Caki2 (cell line): ENCODE data around the gene SLC36A2. TPM values are rescaled to one million over a fixed set of nuclear protein-coding genes. Genes with fewer than 3 reads are reported as not detected.
A peak's percentile ranks its signal among the peaks of the same experiment; 100 is the strongest.

ENCODE experiments used
- DNase-seq: peaks from one replicate; pipeline ENCODE4 v3.0.0-alpha.2; 2015; ENCODE audit warnings: low read depth
- in situ Hi-C: cut with HindIII; loops from 2 replicates; pipeline ENCODE4 v1.10.0; 2016; ENCODE audit warnings: low sequenced_read_pairs, low pct_unique_long_range_greater_than_20kb, mixed read lengths
- total RNA-seq: library from RNA; depleted of rRNA; stranded (reverse); fragments of >200 nt; shearing (Covaris generic); gene quantifications from 2 replicates; pipeline ENCODE4 v1.2.3, GENCODE V29; 2014; ENCODE audit warnings: low replicate concordance

The SLC36A2 gene
- total RNA-seq, 1 experiment from 2014 or later = not detected

DNA sequence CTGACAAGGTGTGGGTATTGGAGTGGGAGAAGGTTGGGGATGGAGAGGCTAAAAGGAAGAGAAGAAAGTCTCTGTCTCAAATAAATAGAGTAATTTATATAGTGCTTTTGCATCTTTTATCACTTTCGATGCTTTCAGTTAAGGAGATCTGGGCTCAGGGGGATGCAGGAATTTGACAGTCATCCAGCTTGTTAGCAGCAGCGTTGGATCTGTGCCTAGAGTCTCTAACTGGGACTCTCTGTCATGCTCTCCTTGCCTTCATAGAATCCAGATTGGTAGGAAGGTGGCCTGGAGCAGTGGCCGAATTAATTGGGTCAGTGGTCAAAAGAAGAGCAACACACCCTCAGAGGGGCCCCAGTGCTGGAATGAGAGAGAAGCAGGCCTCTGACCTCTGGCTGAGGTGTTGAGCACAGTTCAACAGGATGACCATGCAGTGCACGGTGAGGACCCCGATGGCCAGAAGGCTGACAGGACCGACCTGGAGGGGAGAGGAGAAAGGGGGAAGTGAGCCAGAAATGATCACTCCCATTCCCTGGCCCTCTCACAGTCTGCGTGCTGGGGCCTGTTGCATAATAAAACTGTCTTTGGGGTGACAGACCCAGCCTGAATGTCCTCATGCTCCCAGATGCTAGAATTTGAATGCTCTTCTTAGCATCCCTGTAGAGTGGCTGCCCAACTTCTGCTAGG, 51.4 kb downstream of the SLC36A2 start:
- in situ Hi-C loops = no loop called here
- no peak for DNase-seq

DNA sequence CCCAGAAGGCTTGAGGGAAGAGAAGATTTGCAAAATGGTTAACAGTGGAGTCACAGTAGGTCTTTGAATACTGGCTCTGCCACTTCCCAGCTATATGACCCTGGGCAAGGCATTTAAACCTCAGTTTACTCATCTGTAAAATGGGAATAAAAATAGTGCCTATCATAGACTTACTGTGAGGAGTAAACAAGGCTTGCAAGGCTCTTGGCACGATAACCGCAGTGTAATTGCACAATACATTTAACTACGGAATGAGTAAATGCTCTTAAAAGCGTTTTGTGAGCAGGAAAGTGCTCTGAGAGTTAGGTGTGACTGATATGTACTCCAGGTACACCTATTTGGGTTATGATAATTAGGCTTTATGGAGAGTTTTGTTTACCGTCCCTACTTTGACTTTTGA, 52.2 kb downstream of the SLC36A2 start:
- DNase-seq = no peak
- in situ Hi-C loops = no loop called here

DNA sequence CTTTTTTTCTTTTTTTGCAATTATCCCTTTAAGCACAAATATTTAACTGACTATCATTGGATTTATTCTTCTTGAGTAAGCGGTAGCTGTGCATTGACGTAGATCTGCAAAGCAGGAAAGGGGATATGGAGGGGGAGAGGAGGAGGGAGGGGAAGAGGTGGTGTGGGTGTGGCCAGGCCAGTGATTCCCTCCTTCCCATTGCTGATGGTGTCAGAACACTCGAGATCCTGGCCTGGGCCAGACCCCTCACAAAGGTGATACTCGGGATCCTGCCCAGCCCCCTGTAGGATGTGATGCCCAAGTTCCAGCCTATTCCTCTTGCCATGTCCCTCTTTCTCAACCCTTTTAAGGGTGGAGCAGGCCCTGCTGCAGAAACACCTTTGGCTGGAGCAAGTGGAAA, 53.7 kb downstream of the SLC36A2 start:
- no peak for DNase-seq
- in situ Hi-C loops = no loop called here

DNA sequence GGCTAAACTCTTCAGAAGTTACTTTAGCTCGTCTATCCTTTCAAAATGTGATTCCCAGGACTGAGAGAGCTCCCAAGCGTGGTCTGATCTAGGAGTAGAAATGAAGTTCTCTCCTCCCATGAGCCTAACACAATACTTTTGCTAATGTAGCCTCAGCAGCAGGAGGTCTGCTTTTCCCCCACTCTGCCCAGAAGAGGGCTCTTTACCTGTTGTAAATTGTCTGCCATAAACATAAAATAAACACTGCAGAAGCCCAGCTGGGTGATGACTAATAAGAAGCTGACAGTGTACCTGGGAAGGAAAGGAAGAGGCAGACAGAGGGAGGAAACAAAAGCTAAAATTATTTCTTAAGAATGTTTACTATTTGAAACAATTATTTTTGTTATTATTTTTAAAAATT, 59.2 kb downstream of the SLC36A2 start:
- in situ Hi-C loops = no loop called here
- DNase-seq = peak; percentile 22

DNA sequence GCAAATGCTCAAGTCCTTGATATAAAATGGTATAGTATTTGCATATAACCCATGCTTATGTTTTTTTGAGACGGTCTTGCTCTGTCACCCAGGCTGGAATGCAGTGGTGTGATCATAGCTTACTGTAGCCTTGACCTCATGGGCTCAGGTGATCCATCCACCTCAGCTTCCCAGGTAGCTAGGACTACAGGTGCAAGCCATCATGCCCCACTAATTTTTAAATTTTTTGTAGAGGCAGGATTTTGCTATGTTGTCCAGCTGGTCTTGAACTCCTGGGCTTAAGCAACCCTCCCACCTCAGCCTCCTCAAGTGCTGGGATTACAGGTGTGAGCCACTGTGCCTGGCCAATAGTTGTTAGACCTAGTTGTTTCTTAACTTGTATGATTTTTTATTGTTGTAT, 61.1 kb downstream of the SLC36A2 start:
- no peak for DNase-seq

DNA sequence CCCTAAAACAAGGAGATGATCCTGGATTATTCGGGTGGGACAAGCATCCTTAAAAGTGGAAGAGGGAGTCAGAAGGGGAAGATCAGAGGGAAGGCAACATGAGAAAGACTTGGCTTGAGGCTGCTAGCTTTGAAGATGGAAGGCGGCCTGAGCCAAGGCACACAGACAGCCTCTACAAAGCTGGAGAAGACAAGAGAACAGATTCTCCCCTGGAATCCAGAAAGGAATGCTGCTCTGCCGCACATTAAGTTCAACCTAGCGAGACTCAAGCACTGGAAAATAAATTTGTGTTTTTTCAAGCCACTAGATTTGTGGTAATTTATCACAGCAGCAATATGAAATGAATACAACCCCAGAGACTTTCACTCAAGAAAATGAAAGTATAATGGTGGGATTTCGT, 61.7 kb downstream of the SLC36A2 start:
- in situ Hi-C loops = no loop called here
- no peak for DNase-seq

More for the DNA sequence above, 61.1 kb downstream of the SLC36A2 start:
- in situ Hi-C loops = no loop called here

DNA sequence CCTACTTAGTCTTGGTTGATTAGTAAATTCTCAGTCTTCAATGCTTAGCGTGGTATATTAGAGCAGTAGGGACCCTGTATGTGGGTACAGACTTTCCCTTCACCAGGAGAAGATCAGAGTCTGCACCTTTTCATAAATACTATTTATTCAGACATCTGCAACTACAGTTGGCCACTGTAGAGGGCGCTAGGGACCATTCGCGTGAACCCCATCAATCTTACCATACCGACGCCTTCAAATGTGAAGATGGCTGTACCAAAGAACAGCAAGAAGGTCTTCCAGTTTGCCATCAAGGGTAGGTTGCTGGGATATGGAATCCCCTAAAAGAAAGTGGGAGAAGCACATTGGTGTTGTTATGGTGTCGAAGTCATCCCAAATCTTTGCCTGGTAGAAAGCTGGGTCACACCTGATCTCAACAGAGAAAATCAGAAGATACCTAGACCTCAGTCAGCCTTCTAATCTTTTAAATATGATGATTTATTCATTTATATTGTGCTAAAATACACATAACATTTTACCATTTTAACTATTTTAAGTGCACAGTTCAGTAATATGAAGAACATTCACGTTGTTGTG, 62.9 kb downstream of the SLC36A2 start:
- no peak for DNase-seq
- in situ Hi-C loops = no loop called here

DNA sequence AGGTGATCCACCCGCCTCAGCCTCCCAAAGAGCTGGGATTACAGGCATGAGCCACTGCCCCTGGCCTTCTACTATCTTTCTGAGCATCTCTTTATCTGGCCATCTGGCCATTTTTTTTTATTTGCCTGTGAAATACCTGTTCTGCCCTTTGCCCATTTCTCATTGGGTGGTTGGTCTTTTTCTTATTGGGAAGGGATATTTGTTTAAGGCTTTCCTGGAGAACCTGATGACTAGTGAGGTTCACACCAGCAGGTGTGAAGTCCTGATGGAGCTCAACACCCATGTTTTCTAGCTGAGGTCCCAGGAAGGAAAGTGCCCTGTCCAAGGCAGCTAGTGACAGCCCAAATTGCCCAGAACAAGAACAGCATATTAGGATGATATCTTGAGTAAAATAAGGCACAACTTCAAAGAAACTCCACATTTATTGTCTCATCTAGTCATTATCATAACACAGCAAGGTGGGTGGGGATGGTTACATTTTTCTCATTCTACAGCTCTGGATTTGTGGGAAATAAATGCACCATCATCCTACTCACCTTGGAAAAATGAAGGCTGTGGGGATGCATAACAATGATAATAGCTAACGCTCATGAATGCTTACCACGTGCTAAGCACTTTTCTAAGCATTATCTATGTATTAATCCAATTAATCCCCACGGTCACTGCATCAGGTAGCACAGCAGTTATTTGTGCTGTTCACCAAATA, 64.1 kb downstream of the SLC36A2 start:
- no peak for DNase-seq
- in situ Hi-C loops = no loop called here

DNA sequence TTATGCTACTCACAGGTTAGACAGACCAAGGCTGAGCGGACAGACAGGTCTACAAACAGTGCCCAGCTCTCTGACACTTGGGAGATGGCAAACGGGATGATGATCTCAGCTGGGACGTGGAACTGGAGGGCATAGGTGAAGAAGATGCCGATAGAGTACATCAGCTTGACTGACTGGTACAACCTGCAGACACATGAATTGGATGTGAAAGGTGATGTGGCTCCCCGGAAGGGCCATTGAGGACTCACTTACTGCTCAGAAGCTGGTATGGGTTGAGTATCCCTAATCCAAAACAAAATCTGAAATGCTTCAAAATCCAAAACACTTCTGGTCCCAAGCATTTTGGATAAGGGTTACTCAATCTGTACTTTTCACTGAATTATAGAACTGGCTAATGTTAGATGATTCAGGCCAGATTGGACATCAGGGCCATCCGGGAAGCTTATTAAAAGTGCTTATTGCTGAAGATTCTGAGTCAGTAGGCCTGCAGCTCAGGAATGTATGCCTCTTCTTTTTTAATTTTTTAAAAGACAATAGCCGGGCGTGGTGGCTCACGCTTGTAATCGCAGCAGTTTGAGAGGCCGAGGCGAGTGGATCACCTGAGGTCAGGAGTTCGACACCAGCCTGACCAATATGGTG, 66.2 kb downstream of the SLC36A2 start:
- in situ Hi-C loops = no loop called here
- DNase-seq = no peak

DNA sequence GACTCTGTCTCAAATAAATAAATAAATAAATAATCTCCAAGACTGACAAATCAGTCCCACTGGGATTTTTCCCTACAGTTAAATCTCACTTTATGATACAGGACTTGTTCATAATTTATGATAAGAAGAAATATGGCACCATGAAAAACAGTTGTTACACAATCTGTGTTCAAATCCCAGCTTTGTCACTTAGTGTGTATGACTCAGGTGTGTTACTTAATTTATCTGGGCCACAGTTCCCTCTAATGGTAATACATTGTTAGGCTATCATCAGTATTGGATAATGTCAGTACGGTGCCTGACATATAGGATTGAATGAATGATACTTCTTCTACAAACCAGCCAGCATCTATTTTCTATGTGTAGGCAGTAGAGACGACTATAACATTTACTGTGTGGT, 66.9 kb downstream of the SLC36A2 start:
- in situ Hi-C loops = no loop called here
- DNase-seq = no peak

DNA sequence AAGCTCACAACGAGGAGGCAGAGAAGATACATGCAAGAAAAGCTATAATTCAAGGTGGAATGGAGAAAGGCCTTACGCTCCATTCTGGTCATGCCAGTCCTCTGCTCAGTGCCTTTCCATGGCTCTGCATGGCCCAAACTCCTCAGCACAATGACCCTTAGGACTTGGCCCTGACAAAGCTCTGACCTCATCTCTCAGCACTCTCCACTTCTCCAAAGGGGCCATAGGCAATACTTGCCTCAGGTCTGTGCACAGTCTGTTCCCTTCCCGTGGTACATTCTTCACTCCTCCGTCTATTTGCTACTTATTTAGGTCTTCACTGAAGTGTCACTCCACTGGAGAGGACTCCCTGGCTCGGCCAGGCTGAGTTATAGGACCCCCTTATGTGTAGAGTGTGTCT, 68.5 kb downstream of the SLC36A2 start:
- in situ Hi-C loops = no loop called here
- DNase-seq = no peak

DNA sequence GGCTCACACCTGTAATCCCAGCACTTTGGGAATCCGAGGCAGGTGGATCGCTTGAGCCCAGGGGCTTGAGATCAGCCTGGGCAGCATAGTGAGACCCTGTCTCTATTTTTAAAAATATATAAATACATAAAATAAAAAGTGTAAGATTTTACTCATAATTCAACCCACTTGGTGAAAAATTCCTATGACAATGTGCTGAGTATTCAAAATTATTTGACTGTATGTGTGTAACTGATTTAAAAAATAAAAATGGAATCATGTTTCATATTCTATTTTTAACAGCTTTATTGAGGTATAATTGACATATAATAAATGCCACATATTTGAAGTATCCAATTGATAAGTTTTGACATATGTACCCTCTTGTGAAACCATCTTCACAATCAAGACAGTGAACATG, 71.6 kb downstream of the SLC36A2 start:
- in situ Hi-C loops = no loop called here
- DNase-seq = no peak

DNA sequence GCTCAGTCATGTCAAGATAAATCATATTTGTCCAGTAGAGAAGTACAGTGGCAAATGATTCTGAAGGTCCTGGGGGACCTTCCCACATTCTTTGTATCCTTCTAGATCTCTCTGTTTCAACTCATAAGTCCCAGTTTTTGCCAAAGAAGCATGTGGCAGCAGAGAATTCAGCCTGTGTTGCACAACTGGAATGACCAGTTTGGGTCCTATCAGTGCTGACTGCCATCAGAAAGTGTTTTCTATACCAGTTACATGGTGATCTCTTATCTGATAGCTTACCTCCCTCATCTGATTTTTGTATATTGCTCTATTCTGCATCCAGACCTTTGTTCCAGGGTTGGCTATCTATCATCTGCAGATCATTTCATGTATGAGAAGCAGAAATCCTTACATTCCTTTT, 72.7 kb downstream of the SLC36A2 start:
- in situ Hi-C loops = no loop called here
- DNase-seq = no peak

DNA sequence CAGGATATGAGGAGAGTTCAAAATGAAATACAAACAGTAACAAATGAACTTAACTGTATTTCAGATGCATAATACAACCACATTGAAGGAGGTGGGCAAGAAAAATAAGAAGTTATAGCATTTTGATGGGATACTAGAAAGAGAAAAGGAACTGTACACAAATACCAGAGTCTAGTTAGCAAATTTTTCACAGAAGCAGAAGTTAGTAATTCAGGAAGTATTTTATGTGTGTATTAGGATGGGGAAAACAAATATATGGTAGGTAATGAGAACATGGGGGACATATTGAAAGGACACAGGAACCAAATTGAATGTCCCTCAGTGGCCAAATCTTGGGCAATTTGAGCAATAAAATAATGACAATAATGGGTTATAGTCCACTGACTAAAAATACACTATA, 76.0 kb downstream of the SLC36A2 start:
- in situ Hi-C loops = no loop called here
- no peak for DNase-seq

DNA sequence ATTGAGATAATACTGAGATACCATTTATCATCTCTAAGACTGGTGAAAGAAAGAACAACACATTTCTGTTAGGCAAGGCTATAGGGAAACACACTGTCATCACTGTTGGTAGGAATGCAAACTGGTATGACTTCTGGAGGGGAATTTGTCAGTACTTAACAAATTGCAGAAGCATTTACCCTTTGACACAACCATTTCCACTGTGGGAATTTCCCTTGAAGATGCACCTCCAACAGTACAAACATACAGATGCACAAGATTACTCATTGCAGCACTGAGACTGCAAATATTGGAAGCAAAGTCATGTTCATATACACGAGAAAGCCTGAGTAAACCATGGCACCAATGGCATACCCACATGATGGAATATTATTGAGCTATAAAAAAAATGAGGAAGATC, 76.8 kb downstream of the SLC36A2 start:
- DNase-seq = peak; percentile 56
- in situ Hi-C loops = no loop called here

DNA sequence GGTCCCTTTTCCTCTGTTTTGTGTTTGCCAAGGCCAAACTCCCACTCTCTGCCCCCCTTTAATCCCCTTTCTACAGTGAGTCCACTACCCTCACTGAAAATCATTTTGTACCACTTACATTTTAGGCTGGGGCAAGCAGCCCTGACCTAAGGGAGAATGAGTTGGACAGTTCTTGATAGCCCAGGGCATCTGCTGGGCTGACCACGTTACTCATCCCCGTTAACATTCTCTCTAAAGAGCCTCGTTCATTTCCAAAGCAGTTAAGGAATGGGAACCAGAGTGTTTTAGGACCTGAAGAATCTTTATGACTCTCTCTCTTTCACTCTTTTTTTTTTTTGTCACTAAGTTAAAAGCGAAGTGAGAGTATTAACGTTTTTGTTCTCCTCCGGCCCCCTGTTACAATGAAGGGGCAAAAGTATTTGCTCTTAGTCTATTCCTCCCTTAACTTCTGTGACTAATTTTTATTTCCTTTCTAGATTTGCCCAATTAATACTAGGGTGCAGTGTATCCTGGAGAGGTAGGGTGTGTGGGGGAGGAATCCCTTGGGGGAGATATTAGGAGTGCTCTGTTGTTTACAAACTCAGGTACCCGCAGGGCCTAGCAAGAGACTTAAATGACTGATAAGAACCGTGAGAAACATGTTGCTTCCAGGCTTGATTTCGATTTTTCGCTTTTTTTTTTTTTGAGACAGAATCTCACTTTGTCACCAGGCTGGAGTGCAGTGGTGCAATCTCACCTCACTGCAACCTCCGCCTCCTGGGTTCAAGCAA, 79.7 kb downstream of the SLC36A2 start:
- no peak for DNase-seq

More for the DNA sequence above, 79.7 kb downstream of the SLC36A2 start:
- in situ Hi-C loops = no loop called here
